Measurements from ENCODE around the gene XCL2. TPM values are rescaled to one million over a fixed set of nuclear protein-coding genes. Genes with fewer than 3 reads are reported as not detected.

Gene XCL2
- total and polyA plus RNA-seq, 10 of the 15 experiments (the other 5 are each of a cell fraction or from before 2014, with no cell fraction given): 0.50 to 299 (median 4.8) TPM

DNA sequence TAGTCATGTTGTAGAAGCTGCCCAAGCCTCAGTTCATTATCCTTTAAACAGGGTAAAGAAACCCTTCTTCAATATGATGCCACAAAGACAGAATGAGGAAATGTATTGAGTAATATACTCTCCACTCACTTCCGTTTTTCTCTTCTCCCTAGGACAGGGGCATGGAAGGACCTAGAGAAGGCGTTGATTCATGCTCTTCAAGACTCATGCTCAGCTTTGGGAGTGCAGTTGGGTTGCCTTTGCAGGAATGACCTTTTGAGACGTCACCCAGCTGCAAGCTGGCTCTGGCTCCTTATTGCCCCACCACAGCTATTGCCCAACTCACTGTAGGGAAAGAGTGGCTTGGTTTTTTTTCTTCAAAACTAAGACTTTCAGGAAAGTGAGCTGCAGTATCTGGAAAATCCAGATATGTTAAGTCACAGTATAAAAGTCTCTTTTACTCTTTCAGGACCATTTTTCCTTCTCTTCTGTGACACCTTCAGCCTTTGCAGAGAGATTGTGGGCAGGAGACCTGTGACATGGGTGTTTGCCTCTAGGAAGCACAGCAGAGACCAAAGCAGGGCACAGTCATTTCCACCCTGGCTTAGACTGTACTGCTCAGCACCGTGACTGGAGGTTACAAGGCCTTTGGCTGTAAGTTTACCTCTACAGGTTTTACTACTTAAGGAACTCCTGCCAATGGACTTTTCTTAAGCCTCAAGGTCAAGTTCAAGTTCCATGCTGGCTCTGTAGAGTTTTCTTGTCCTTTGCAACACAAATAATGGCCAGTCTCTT lies 39.5 kb downstream of the XCL2 start (continued):
- TF ChIP-seq SMAD1 (IDR thresholded peaks at IDR 0.05; ENCODE audit: low read depth, partially characterized antibody) (no peak), RBBP5 (conservative IDR thresholded peaks at IDR 0.05) (no peak), BMI1 (IDR thresholded peaks at IDR 0.05; ENCODE audit: borderline replicate concordance) (no peak), RFX5 (IDR thresholded peaks at IDR 0.05; ENCODE audit: low read depth, low read length) (no peak), CHD2 (IDR thresholded peaks at IDR 0.05; ENCODE audit: borderline replicate concordance, low read depth, low read length) (no peak), DPF2 (IDR thresholded peaks at IDR 0.05) (peak; percentile 50), TBL1XR1 (IDR thresholded peaks at IDR 0.05; ENCODE audit: low read depth, low read length) (no peak), TCF12 (IDR thresholded peaks at IDR 0.05; ENCODE audit: low read depth, low read length) (no peak), ZBED1 (IDR thresholded peaks at IDR 0.05; ENCODE audit: borderline replicate concordance) (no peak)
- TF ChIP-seq, protein P1, sequence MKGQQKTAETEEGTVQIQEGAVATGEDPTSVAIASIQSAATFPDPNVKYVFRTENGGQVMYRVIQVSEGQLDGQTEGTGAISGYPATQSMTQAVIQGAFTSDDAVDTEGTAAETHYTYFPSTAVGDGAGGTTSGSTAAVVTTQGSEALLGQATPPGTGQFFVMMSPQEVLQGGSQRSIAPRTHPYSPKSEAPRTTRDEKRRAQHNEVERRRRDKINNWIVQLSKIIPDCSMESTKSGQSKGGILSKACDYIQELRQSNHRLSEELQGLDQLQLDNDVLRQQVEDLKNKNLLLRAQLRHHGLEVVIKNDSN (IDR thresholded peaks at IDR 0.05; ENCODE audit: borderline replicate concordance, extremely low read length, insufficient read depth, low read depth, low read length): no peak
- TF ChIP-seq, protein P2, sequence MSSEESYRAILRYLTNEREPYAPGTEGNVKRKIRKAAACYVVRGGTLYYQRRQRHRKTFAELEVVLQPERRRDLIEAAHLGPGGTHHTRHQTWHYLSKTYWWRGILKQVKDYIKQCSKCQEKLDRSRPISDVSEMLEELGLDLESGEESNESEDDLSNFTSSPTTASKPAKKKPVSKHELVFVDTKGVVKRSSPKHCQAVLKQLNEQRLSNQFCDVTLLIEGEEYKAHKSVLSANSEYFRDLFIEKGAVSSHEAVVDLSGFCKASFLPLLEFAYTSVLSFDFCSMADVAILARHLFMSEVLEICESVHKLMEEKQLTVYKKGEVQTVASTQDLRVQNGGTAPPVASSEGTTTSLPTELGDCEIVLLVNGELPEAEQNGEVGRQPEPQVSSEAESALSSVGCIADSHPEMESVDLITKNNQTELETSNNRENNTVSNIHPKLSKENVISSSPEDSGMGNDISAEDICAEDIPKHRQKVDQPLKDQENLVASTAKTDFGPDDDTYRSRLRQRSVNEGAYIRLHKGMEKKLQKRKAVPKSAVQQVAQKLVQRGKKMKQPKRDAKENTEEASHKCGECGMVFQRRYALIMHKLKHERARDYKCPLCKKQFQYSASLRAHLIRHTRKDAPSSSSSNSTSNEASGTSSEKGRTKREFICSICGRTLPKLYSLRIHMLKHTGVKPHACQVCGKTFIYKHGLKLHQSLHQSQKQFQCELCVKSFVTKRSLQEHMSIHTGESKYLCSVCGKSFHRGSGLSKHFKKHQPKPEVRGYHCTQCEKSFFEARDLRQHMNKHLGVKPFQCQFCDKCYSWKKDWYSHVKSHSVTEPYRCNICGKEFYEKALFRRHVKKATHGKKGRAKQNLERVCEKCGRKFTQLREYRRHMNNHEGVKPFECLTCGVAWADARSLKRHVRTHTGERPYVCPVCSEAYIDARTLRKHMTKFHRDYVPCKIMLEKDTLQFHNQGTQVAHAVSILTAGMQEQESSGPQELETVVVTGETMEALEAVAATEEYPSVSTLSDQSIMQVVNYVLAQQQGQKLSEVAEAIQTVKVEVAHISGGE (CRISPR knock-in tag; IDR thresholded peaks at IDR 0.05): no peak
